HepG2 (cell line): Measurements from ENCODE around the gene BCAS1. TPM values are rescaled to one million over a fixed set of nuclear protein-coding genes. Genes with fewer than 3 reads are reported as not detected.

ENCODE experiments used
- CBX5 ChIP-seq: sonication (generic); formaldehyde crosslinking; IDR thresholded peaks from 2 replicates; pipeline ENCODE4 v1.4.0; 2020; ENCODE audit warnings: missing genetic modification reagents, borderline replicate concordance
- KLF12 ChIP-seq: sonication (generic); formaldehyde crosslinking; IDR thresholded peaks from 2 replicates; pipeline ENCODE4 v1.4.0; 2020; ENCODE audit warnings: missing genetic modification reagents, borderline replicate concordance
- NFKBIZ ChIP-seq: IDR thresholded peaks from 2 replicates; pipeline ENCODE4 v1.6.1; 2018; ENCODE audit warnings: missing genetic modification reagents, missing compliant biosample characterization
- PLRG1 ChIP-seq: fragments of 450-650 bp; conservative IDR thresholded peaks from 2 replicates; pipeline ENCODE4 v1.6.1; 2016
- SCMH1 ChIP-seq: sonication (generic); formaldehyde crosslinking; IDR thresholded peaks from 2 replicates; pipeline ENCODE4 v1.9.0; 2021; ENCODE audit warnings: missing genetic modification reagents, mild to moderate bottlenecking, borderline replicate concordance
- SIX1 ChIP-seq: sonication (generic); formaldehyde crosslinking; IDR thresholded peaks from 2 replicates; pipeline ENCODE4 v1.4.0; 2020; ENCODE audit warnings: missing genetic modification reagents, borderline replicate concordance
- SMAD3 ChIP-seq: sonication (generic); formaldehyde crosslinking; IDR thresholded peaks from 2 replicates; pipeline ENCODE4 v1.4.0; 2020; ENCODE audit warnings: missing genetic modification reagents
- SRY ChIP-seq: sonication (generic); formaldehyde crosslinking; IDR thresholded peaks from 2 replicates; pipeline ENCODE4 v1.8.0; 2022; ENCODE audit warnings: mild to moderate bottlenecking, missing genetic modification reagents
- SSRP1 ChIP-seq: IDR thresholded peaks from 2 replicates; pipeline ENCODE4 v1.6.1; 2016; ENCODE audit warnings: control low read depth
- ZKSCAN8 ChIP-seq: IDR thresholded peaks from 2 replicates; pipeline ENCODE4 v1.6.1; 2016; ENCODE audit warnings: borderline replicate concordance, missing genetic modification reagents, missing compliant biosample characterization
- ZNF296 ChIP-seq: sonication (generic); formaldehyde crosslinking; conservative IDR thresholded peaks from 2 replicates; pipeline ENCODE4 v1.5.0; 2020; ENCODE audit warnings: mild to moderate bottlenecking, missing genetic modification reagents
- ZNF652 ChIP-seq: IDR thresholded peaks from 2 replicates; pipeline ENCODE4 v1.6.1; 2016; ENCODE audit warnings: low read depth, borderline replicate concordance
- ZNF709 ChIP-seq: sonication (generic); formaldehyde crosslinking; IDR thresholded peaks from 2 replicates; pipeline ENCODE4 v1.5.0; 2020; ENCODE audit warnings: mild to moderate bottlenecking, missing genetic modification reagents
- ZNF772 ChIP-seq: sonication (generic); formaldehyde crosslinking; IDR thresholded peaks from 2 replicates; pipeline ENCODE4 v1.5.0; 2020; ENCODE audit warnings: mild to moderate bottlenecking, missing genetic modification reagents
- ZNF780A ChIP-seq: sonication (generic); formaldehyde crosslinking; IDR thresholded peaks from 2 replicates; pipeline ENCODE4 v1.8.0; 2022; ENCODE audit warnings: mild to moderate bottlenecking, missing genetic modification reagents, moderate library complexity
- ZNF839 ChIP-seq: sonication (generic); formaldehyde crosslinking; IDR thresholded peaks from 2 replicates; pipeline ENCODE4 v1.4.0; 2020; ENCODE audit warnings: missing genetic modification reagents, mild to moderate bottlenecking, borderline replicate concordance
- polyA plus RNA-seq, 8 experiments: library from polyadenylated mRNA; depleted of rRNA in 3 of 8; stranded (reverse) in 7 of 8; unstranded in 1 of 8; fragments of >200 nt; fragmentation: Illumina TruSeq in 4 of 8; extraction: Trizol in 4 of 8; gene quantifications; 2 replicates each; pipeline versions ENCODE4 v1.2.1 to v1.2.3, GENCODE V29; 2011 to 2016; ENCODE audit warnings: low read depth in 4 of 8, missing spikeins in 1 of 8, mixed read lengths in 1 of 8; ENCODE audit not compliant: insufficient read depth in 1 of 8
- total RNA-seq, 5 experiments: library from RNA; depleted of rRNA; stranded (reverse); fragments of >200 nt; fragmentation: Illumina TruSeq; extraction: Trizol; gene quantifications; 2 replicates each; pipeline ENCODE4 v1.2.3, GENCODE V29; 2016; ENCODE audit warnings: low read depth in 1 of 5
- TF ChIP-seq, protein P1 (sequence below): sonication (generic); formaldehyde crosslinking; IDR thresholded peaks from 2 replicates; pipeline ENCODE4 v1.4.0; 2020; ENCODE audit warnings: mild to moderate bottlenecking, missing genetic modification reagents
- TF ChIP-seq, protein P2 (sequence below): sonication (generic); formaldehyde crosslinking; IDR thresholded peaks from 2 replicates; pipeline ENCODE4 v1.5.1; 2020; ENCODE audit warnings: missing genetic modification reagents, mild to moderate bottlenecking, borderline replicate concordance
- TF ChIP-seq, protein P3 (sequence below): sonication (generic); formaldehyde crosslinking; IDR thresholded peaks from 2 replicates; pipeline ENCODE4 v1.4.0; 2020; ENCODE audit warnings: mild to moderate bottlenecking, missing genetic modification reagents
- TF ChIP-seq, protein P4 (sequence below): sonication (generic); formaldehyde crosslinking; conservative IDR thresholded peaks from 2 replicates; pipeline ENCODE4 v1.4.0; 2020; ENCODE audit warnings: missing genetic modification reagents
- TF ChIP-seq, protein P5 (sequence below): IDR thresholded peaks from 2 replicates; pipeline ENCODE4 v1.6.1; 2016; ENCODE audit warnings: mild to moderate bottlenecking
- TF ChIP-seq, protein P6 (sequence below): sonication (generic); formaldehyde crosslinking; IDR thresholded peaks from 2 replicates; pipeline ENCODE4 v1.4.0; 2020; ENCODE audit warnings: mild to moderate bottlenecking, missing genetic modification reagents

BCAS1 gene
- total and polyA plus RNA-seq, 2 of the 13 experiments (the other 11 are each of a cell fraction or from before 2014, with no cell fraction given): 0.55 to 0.91 TPM

DNA sequence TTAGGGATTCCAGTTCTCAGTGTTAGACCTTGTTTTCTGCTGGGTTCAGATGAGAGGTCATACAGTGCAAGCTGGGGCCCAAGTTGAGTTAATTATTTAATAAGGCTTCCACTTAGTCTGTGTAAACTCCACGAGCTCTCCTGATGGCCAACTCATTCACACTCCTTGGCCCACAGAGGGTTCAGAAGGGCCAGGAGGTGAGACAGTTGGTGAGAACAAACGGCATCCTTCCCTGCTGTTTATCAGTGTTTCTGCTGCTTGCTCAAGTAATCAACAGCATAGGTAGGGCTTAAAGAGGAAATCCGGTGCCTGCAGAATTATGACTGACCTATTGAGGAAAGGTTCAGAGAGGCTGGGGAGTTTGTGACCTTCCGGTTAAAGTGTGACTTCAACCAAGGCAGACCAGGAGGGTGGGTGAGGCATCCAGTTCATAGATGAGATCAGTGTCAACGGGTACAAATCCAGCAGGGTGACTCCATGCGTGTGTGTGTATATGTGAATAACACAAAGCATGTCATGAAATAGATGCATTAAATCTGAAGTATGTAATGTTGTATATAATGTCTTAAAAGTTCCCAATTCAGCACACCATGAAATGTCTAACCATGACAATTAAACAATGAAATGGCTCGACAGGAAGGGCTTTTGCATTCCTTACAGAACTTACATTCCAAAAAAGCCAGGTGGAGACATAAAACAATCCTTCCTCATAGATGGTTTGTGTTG lies 37.4 kb upstream of the BCAS1 start (continued):
- TF ChIP-seq CBX5 (CRISPR knock-in tag): peak; percentile 95
- no peak for TF ChIP-seq PLRG1
- TF ChIP-seq, protein P1, sequence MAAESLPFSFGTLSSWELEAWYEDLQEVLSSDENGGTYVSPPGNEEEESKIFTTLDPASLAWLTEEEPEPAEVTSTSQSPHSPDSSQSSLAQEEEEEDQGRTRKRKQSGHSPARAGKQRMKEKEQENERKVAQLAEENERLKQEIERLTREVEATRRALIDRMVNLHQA (CRISPR knock-in tag): no peak
- TF ChIP-seq, protein P2, sequence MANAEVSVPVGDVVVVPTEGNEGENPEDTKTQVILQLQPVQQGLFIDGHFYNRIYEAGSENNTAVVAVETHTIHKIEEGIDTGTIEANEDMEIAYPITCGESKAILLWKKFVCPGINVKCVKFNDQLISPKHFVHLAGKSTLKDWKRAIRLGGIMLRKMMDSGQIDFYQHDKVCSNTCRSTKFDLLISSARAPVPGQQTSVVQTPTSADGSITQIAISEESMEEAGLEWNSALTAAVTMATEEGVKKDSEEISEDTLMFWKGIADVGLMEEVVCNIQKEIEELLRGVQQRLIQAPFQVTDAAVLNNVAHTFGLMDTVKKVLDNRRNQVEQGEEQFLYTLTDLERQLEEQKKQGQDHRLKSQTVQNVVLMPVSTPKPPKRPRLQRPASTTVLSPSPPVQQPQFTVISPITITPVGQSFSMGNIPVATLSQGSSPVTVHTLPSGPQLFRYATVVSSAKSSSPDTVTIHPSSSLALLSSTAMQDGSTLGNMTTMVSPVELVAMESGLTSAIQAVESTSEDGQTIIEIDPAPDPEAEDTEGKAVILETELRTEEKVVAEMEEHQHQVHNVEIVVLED: peak; percentile 76
- TF ChIP-seq ZNF652: 0 out of 2 replicates have a peak, but pooled peaks have one; percentile 7
- no peak for TF ChIP-seq ZNF296 (CRISPR knock-in tag)
- TF ChIP-seq, protein P3, sequence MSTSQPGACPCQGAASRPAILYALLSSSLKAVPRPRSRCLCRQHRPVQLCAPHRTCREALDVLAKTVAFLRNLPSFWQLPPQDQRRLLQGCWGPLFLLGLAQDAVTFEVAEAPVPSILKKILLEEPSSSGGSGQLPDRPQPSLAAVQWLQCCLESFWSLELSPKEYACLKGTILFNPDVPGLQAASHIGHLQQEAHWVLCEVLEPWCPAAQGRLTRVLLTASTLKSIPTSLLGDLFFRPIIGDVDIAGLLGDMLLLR (CRISPR knock-in tag): no peak
- TF ChIP-seq, protein P4, sequence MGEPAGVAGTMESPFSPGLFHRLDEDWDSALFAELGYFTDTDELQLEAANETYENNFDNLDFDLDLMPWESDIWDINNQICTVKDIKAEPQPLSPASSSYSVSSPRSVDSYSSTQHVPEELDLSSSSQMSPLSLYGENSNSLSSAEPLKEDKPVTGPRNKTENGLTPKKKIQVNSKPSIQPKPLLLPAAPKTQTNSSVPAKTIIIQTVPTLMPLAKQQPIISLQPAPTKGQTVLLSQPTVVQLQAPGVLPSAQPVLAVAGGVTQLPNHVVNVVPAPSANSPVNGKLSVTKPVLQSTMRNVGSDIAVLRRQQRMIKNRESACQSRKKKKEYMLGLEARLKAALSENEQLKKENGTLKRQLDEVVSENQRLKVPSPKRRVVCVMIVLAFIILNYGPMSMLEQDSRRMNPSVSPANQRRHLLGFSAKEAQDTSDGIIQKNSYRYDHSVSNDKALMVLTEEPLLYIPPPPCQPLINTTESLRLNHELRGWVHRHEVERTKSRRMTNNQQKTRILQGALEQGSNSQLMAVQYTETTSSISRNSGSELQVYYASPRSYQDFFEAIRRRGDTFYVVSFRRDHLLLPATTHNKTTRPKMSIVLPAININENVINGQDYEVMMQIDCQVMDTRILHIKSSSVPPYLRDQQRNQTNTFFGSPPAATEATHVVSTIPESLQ (CRISPR knock-in tag): 0 out of 2 replicates have a peak, but pooled peaks have one; percentile 31
- peak; percentile 72; the same call in 1 of the 2 replicates for TF ChIP-seq SIX1 (CRISPR knock-in tag)
- TF ChIP-seq NFKBIZ (CRISPR knock-in tag): peak; percentile 73; the same call in 1 of the 2 replicates
- TF ChIP-seq ZNF772 (CRISPR knock-in tag): peak; percentile 45; the same call in 1 of the 2 replicates
- TF ChIP-seq ZKSCAN8: peak; percentile 88; the same call in 1 of the 2 replicates
- TF ChIP-seq SMAD3 (CRISPR knock-in tag): peak; percentile 85; the same call in 1 of the 2 replicates
- TF ChIP-seq SRY: no peak
- TF ChIP-seq, protein P5, sequence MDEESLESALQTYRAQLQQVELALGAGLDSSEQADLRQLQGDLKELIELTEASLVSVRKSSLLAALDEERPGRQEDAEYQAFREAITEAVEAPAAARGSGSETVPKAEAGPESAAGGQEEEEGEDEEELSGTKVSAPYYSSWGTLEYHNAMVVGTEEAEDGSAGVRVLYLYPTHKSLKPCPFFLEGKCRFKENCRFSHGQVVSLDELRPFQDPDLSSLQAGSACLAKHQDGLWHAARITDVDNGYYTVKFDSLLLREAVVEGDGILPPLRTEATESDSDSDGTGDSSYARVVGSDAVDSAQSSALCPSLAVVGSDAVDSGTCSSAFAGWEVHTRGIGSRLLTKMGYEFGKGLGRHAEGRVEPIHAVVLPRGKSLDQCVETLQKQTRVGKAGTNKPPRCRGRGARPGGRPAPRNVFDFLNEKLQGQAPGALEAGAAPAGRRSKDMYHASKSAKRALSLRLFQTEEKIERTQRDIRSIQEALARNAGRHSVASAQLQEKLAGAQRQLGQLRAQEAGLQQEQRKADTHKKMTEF (CRISPR knock-in tag): peak; percentile 96
- TF ChIP-seq SSRP1 (CRISPR knock-in tag): no peak
- TF ChIP-seq ZNF709 (CRISPR knock-in tag): no peak
- TF ChIP-seq KLF12 (CRISPR knock-in tag): no peak
- TF ChIP-seq ZNF780A: peak; percentile 60; the same call in 1 of the 2 replicates
- TF ChIP-seq, protein P6, sequence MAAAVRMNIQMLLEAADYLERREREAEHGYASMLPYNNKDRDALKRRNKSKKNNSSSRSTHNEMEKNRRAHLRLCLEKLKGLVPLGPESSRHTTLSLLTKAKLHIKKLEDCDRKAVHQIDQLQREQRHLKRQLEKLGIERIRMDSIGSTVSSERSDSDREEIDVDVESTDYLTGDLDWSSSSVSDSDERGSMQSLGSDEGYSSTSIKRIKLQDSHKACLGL (CRISPR knock-in tag): no peak
- no peak for TF ChIP-seq SCMH1 (CRISPR knock-in tag)
- TF ChIP-seq ZNF839 (CRISPR knock-in tag): no peak
